HG03457 (cell line): ENCODE data around the gene DYNAP.

Source experiments
- ATAC-seq: cut with Tn5 transposase; IDR thresholded peaks from one replicate; pipeline ENCODE4 v1.9.1; 2021; ENCODE audit warnings: moderate number of reproducible peaks; ENCODE audit not compliant: unreplicated experiment

Gene DYNAP

DNA sequence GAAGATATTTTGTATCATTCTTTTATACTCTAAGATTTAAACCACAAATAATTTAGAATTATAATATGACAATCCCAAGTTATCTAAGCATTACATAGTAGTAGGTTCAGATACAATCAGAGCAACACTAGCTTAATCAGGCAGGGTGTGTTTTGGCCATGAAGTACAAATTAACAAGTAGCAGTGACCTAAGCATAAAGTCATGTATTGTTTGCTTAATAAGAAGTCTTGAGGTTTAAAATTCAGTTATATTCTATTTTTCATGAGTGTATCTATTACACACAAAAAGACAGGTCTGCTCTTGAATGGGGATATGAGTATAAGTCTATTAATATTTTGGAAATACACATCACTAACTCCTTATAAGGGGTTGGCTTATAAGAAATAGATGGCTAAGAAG, 39.9 kb downstream of the DYNAP start:
- no peak for ATAC-seq

DNA sequence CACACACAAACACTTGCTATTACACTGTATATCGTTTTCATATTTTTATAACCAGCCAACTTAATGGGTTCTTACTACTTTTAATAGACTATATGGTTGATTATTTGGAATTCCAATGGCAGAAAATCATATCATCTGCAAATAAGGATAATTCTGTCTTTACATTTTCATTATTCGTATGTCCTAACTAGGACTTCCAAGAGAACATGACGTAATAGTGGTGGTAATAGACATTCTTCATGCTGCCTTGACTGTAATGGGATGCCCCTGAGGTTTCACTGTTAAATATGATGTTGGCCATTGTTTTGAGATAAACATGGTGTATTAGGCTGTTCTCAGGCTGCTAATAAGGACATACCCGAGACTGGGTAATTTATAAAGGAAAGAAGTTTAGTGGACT, 45.2 kb downstream of the DYNAP start:
- ATAC-seq = no peak

DNA sequence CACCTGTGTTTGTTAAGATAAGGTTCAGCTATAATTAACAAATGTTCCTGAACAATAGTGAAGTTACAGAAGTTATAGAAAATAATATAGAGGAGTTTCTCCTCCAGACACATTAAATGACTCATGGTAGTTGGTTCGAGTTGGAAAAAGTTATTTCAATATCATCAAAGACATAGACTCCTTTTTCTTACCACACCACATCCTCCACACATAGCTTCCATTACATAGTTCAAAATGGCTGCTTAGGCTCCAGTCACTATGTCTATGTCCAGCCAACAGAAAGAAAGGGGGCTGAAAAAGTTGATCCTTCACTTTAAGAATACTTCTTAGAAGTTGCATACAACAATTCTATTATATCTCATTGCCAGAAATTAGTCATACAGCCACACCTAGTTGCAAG, 50.7 kb downstream of the DYNAP start:
- ATAC-seq = no peak

DNA sequence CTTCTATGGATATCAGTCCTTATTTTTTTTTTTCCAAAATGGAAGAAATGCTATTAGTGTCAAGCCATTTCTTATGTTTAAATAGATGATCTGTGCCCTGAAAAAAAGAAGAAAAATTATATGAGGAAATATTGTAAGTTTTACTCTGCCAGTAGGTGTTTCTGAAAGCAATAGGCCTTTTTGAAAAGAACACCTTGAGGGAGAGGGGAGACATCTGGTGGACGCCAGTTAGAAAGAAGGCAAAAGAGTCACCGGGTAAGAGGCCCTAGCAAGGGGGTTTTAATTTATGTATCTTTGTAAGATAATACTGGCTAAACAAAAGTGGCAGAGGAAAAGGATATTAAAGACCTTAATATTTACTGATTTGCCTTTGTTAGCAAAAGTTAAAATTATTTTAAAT, 56.1 kb downstream of the DYNAP start:
- no peak for ATAC-seq
